Hepatocyte (in vitro differentiated cells): Measurements from ENCODE around the gene KCNJ2. TPM values are rescaled to one million over a fixed set of nuclear protein-coding genes. Genes with fewer than 3 reads are reported as not detected.

ENCODE experiments used
- DNase-seq: peaks from one replicate; pipeline ENCODE4 v3.0.0-alpha.2; 2016; ENCODE audit warnings: low spot score
- H2AFZ ChIP-seq: fragments of 200-600 bp; sonication (generic); 2 replicates; pipeline ENCODE4 v1.6.0; 2016; ENCODE audit warnings: antibody characterized with exemption, mild to moderate bottlenecking
- H3K27ac ChIP-seq: fragments of 200-600 bp; sonication (generic); 2 replicates; pipeline ENCODE4 v1.5.1; 2016; ENCODE audit warnings: mild to moderate bottlenecking
- H3K27me3 ChIP-seq: fragments of 200-600 bp; sonication (generic); 2 replicates; pipeline ENCODE4 v1.6.1; 2016
- H3K36me3 ChIP-seq: fragments of 200-600 bp; sonication (generic); replicated peaks from 2 replicates; pipeline ENCODE4 v1.5.1; 2016; ENCODE audit warnings: low read depth; ENCODE audit not compliant: insufficient read depth
- H3K4me1 ChIP-seq: fragments of 200-600 bp; sonication (generic); 2 replicates; pipeline ENCODE4 v1.5.1; 2016; ENCODE audit warnings: mild to moderate bottlenecking, moderate library complexity; ENCODE audit not compliant: insufficient read depth
- H3K4me2 ChIP-seq: fragments of 200-600 bp; sonication (generic); 2 replicates; pipeline ENCODE4 v1.6.0; 2016
- H3K4me3 ChIP-seq: fragments of 200-600 bp; sonication (generic); 2 replicates; pipeline ENCODE4 v1.5.1; 2016; ENCODE audit warnings: mild to moderate bottlenecking
- H3K79me2 ChIP-seq: fragments of 200-600 bp; sonication (generic); 2 replicates; pipeline ENCODE4 v1.6.0; 2017; ENCODE audit warnings: mild to moderate bottlenecking
- H3K9me2 ChIP-seq: fragments of 200-600 bp; sonication (generic); replicated peaks from 2 replicates; pipeline ENCODE4 v1.6.0; 2017; ENCODE audit warnings: mild to moderate bottlenecking; ENCODE audit not compliant: insufficient read depth
- H3K9me3 ChIP-seq: fragments of 200-600 bp; sonication (generic); 2 replicates; pipeline ENCODE4 v1.5.1; 2016; ENCODE audit warnings: low read depth, mild to moderate bottlenecking
- H4K20me1 ChIP-seq: fragments of 200-600 bp; sonication (generic); 2 replicates; pipeline ENCODE4 v1.6.0; 2016; ENCODE audit warnings: mild to moderate bottlenecking; ENCODE audit not compliant: insufficient read depth, poor library complexity, severe bottlenecking
- EZH2 ChIP-seq: fragments of 200-600 bp; sonication (generic); IDR thresholded peaks from 2 replicates; pipeline ENCODE4 v1.6.1; 2016; ENCODE audit warnings: antibody characterized with exemption, mild to moderate bottlenecking, borderline replicate concordance
- EZH2phosphoT487 ChIP-seq: fragments of 200-600 bp; sonication (generic); IDR thresholded peaks from one replicate; pipeline ENCODE4 v1.6.1; 2018; ENCODE audit warnings: antibody characterized with exemption, mild to moderate bottlenecking, low read depth, moderate library complexity; ENCODE audit not compliant: unreplicated experiment, severe bottlenecking
- WGBS: methylation state at CpG from one replicate; pipeline ENCODE4 v1.1.6; 2016; ENCODE audit warnings: low lambda C conversion rate; ENCODE audit errors: missing lambda C conversion rate; 5-methylcytosine and 5-hydroxymethylcytosine counted together
- polyA plus RNA-seq: library from polyadenylated mRNA; unstranded; fragments of >200 nt; fragmentation: Nextera tagmentation; extraction: Ambion mirVana; gene quantifications from 2 replicates; pipeline ENCODE4 v1.2.1, GENCODE V29; 2016
- total RNA-seq: library from RNA; depleted of rRNA; stranded (reverse); fragments of >200 nt; gene quantifications from 2 replicates; pipeline ENCODE4 v1.2.3, GENCODE V29; 2014
- TF ChIP-seq, protein P1 (sequence below): fragments of 200-600 bp; sonication (generic); IDR thresholded peaks from 2 replicates; pipeline ENCODE4 v1.5.1; 2016; ENCODE audit warnings: antibody characterized with exemption, mild to moderate bottlenecking; ENCODE audit not compliant: poor library complexity

KCNJ2 gene
- total and polyA plus RNA-seq, 2 experiments from 2014 or later: 1.0 to 3.0 TPM

DNA sequence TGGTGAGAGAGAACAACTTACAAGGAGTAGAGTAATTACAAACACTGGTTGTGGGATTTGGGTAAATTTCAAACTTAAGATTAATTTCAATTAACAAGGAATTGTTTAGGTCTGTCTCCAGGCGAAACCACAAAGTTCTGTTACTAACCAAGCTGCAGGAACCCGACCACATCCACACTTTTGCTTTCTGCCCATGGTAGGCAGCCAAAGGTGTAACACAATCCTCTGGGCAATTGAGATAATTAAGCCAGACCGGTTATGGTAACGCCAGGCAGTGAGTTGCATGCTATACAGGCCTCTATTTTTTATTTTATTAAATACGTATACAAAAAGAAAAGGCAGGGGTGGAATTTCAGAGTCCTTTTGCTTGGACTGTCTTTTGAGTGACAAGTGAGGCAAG is 12.0 kb downstream of the KCNJ2 start:
- Histone ChIP-seq H3K9me3 (no peaks in the 10 kb centered on the region), H3K4me1 (peaks cover 6% of the 10 kb centered on the region), H3K27me3 (no peaks in the 10 kb centered on the region), H3K9me2 (no peaks in the 10 kb centered on the region), H3K27ac (no peak overlapping the region), H3K36me3 (no peaks in the 10 kb centered on the region), H3K4me3 (no peak overlapping the region), H3K4me2 (no peak overlapping the region), H4K20me1 (no peaks in the 10 kb centered on the region), H3K79me2 (no peaks in the 10 kb centered on the region), H2AFZ (no peak overlapping the region)
- no peak for TF ChIP-seq EZH2
- no peak for TF ChIP-seq EZH2phosphoT487
- TF ChIP-seq, protein P1, sequence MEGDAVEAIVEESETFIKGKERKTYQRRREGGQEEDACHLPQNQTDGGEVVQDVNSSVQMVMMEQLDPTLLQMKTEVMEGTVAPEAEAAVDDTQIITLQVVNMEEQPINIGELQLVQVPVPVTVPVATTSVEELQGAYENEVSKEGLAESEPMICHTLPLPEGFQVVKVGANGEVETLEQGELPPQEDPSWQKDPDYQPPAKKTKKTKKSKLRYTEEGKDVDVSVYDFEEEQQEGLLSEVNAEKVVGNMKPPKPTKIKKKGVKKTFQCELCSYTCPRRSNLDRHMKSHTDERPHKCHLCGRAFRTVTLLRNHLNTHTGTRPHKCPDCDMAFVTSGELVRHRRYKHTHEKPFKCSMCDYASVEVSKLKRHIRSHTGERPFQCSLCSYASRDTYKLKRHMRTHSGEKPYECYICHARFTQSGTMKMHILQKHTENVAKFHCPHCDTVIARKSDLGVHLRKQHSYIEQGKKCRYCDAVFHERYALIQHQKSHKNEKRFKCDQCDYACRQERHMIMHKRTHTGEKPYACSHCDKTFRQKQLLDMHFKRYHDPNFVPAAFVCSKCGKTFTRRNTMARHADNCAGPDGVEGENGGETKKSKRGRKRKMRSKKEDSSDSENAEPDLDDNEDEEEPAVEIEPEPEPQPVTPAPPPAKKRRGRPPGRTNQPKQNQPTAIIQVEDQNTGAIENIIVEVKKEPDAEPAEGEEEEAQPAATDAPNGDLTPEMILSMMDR: no peak
- DNase-seq: no peak
- WGBS: 81% methylated on average over 5 of the region's 5 CpGs

DNA sequence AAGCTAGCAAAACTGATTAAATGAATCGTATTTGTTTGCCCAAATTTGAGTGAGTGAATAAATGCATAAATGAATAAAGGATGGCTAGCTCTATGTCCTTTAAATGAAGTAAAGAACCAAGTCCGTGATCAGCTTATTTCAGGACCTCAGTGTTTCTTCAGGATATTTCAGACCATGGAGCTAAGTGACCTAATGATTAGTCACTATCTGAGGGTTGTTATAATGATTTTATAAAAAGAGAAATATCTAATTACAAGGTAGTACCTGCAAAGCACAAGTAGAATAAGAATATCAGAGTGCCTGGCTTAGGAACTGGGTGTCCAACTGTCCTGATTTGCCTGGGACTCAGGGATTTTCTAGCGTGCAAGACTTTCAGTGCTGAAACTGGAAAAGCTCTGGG is 12.5 kb downstream of the KCNJ2 start:
- Histone ChIP-seq H3K79me2 (no peaks in the 10 kb centered on the region), H3K36me3 (no peaks in the 10 kb centered on the region), H3K9me3 (no peaks in the 10 kb centered on the region), H3K9me2 (no peaks in the 10 kb centered on the region), H3K4me1 (peaks cover 6% of the 10 kb centered on the region), H3K27me3 (peaks cover 3% of the 10 kb centered on the region), H3K27ac (no peak overlapping the region), H3K4me3 (no peak overlapping the region), H3K4me2 (no peak overlapping the region), H2AFZ (no peak overlapping the region), H4K20me1 (no peaks in the 10 kb centered on the region)
- no peak for DNase-seq
- 89% methylated on average over 3 of the region's 3 CpGs for WGBS
- TF ChIP-seq EZH2phosphoT487 (no peak), EZH2 (no peak)
- TF ChIP-seq, protein P1: no peak

DNA sequence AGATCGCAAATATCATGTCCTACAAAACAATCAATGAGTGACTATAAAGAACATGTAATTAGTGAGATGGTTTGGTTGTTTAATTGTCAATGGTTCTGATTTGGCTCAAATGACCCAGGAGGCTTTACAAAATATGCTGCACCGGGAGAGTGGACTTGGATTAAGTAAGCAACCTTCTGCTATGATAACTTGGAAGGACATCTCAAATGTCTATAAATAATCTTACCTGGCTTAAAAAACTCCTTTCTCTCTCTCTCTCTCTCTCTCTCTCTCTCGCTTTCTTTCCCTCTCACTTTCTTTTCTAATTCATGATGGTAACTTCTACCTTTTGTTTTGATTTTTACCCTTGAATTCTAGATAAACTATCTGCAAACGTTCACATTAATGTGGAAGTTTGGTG is 14.2 kb downstream of the KCNJ2 start:
- peaks cover 4% of the 10 kb centered on the region for H3K27me3 ChIP-seq
- no peaks in the 10 kb centered on the region for H3K36me3 ChIP-seq
- H3K9me2 ChIP-seq: no peaks in the 10 kb centered on the region
- no peak overlapping the region for H2AFZ ChIP-seq
- no peak for TF ChIP-seq EZH2phosphoT487
- no peak for TF ChIP-seq EZH2
- TF ChIP-seq, protein P1: no peak
- no peaks in the 10 kb centered on the region for H3K79me2 ChIP-seq
- 88% methylated on average over 4 of the region's 4 CpGs for WGBS
- no peak for DNase-seq
- H3K4me1 ChIP-seq: peaks cover 6% of the 10 kb centered on the region
- no peak overlapping the region for H3K4me3 ChIP-seq
- H4K20me1 ChIP-seq: no peaks in the 10 kb centered on the region
- no peak overlapping the region for H3K4me2 ChIP-seq
- no peaks in the 10 kb centered on the region for H3K9me3 ChIP-seq
- H3K27ac ChIP-seq: no peak overlapping the region

DNA sequence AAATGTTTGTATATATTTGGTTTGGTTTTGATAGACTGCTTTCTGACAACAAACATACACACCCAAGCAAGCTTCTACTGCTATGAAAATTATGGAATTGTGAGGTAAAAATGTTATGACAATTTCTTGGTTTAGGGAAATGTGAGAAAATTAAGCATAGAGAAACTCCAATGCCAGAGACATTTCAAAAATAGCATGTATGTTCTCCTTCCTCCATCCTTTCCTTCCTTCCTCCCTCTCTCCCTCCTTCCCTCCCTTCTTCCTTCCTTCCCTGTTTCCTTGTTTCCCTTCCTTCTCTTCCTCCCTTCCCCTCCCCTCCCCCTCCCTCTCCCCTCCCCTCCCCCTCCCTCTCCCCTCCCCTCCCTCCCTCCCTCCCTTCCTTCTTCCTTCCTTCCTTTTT is 14.9 kb downstream of the KCNJ2 start:
- H4K20me1 ChIP-seq: no peaks in the 10 kb centered on the region
- peaks cover 4% of the 10 kb centered on the region for H3K27me3 ChIP-seq
- H2AFZ ChIP-seq: no peak overlapping the region
- H3K4me3 ChIP-seq: no peak overlapping the region
- no peaks in the 10 kb centered on the region for H3K79me2 ChIP-seq
- H3K9me3 ChIP-seq: no peaks in the 10 kb centered on the region
- peaks cover 6% of the 10 kb centered on the region for H3K4me1 ChIP-seq
- no peak overlapping the region for H3K4me2 ChIP-seq
- H3K36me3 ChIP-seq: no peaks in the 10 kb centered on the region
- no peak for DNase-seq
- TF ChIP-seq, protein P1: no peak
- TF ChIP-seq EZH2 (no peak), EZH2phosphoT487 (no peak)
- no peak overlapping the region for H3K27ac ChIP-seq
- no peaks in the 10 kb centered on the region for H3K9me2 ChIP-seq
